Spleen (tissue), 11 donors: Measurements from ENCODE around the gene LYL1. TPM values are rescaled to one million over a fixed set of nuclear protein-coding genes. Genes with fewer than 3 reads are reported as not detected.

Source experiments
- DNase-seq: peaks from one replicate; pipeline ENCODE4 v3.0.0-alpha.2; 2020
- H3K27ac ChIP-seq, 8 donors: fragments of 200-600 bp; sonication (generic) in 7 of 8; 1 replicate in 4 of 8; 2 replicates in 4 of 8; pipeline versions ENCODE4 v1.5.0 to v1.8.0; 2016 to 2021; ENCODE audit warnings: inconsistent platforms in 4 of 8, mild to moderate bottlenecking in 4 of 8, moderate library complexity in 1 of 8
- H3K27me3 ChIP-seq, 7 donors: fragments of 200-600 bp; sonication (generic) in 6 of 7; replicated peaks in 1 of 7; 1 replicate in 4 of 7; 2 replicates in 3 of 7; pipeline versions ENCODE4 v1.5.0 to v1.8.0; 2016 to 2021; ENCODE audit warnings: inconsistent platforms in 3 of 7, mild to moderate bottlenecking in 1 of 7
- H3K36me3 ChIP-seq, 6 donors: fragments of 200-600 bp; sonication (generic) in 5 of 6; 1 replicate in 4 of 6; 2 replicates in 2 of 6; pipeline versions ENCODE4 v1.5.0 to v1.8.0; 2016 to 2021; ENCODE audit warnings: inconsistent platforms in 2 of 6
- H3K4me1 ChIP-seq, 6 donors: fragments of 200-600 bp; sonication (generic) in 5 of 6; 1 replicate in 3 of 6; 2 replicates in 3 of 6; pipeline versions ENCODE4 v1.5.0 to v1.8.0; 2016 to 2021; ENCODE audit warnings: inconsistent platforms in 3 of 6
- H3K4me3 ChIP-seq, 8 donors: fragments of 200-600 bp; sonication (generic) in 7 of 8; 1 replicate in 4 of 8; 2 replicates in 4 of 8; pipeline versions ENCODE4 v1.5.0 to v1.8.0; 2016 to 2021; ENCODE audit warnings: inconsistent platforms in 4 of 8, mild to moderate bottlenecking in 4 of 8, moderate library complexity in 2 of 8
- H3K9me3 ChIP-seq, 8 donors: fragments of 200-600 bp; sonication (generic) in 7 of 8; 1 replicate in 4 of 8; 2 replicates in 4 of 8; pipeline versions ENCODE4 v1.5.0 to v1.8.0; 2016 to 2021; ENCODE audit warnings: inconsistent platforms in 4 of 8
- CTCF ChIP-seq, 11 experiments: fragments of 200-600 bp in 7 of 11; fragments of 450-650 bp in 4 of 11; sonication (generic) in 4 of 11; IDR thresholded peaks in 8 of 11; conservative IDR thresholded peaks in 3 of 11; 1 replicate in 7 of 11; 2 replicates in 4 of 11; pipeline versions ENCODE4 v1.4.0 to v1.8.0; 2016 to 2021; ENCODE audit warnings: antibody characterized with exemption in 11 of 11, inconsistent platforms in 4 of 11, mild to moderate bottlenecking in 1 of 11
- POLR2A ChIP-seq, 3 donors: fragments of 450-650 bp; IDR thresholded peaks; one replicate each; pipeline ENCODE4 v1.5.1; 2017; ENCODE audit warnings: antibody characterized with exemption in 3 of 3, mild to moderate bottlenecking in 1 of 3
- POLR2AphosphoS5 ChIP-seq, 3 donors: sonication (generic); formaldehyde crosslinking; IDR thresholded peaks; one replicate each; pipeline ENCODE4 v1.5.1; 2017; ENCODE audit warnings: antibody characterized with exemption in 3 of 3
- WGBS, 5 donors: extraction: QIAGEN DNeasy Blood & Tissue Kit in 3 of 5; methylation state at CpG; one replicate each; pipeline versions ENCODE4 v1.1.5 to v1.1.7; 2013 to 2018; 5-methylcytosine and 5-hydroxymethylcytosine counted together
- intact Hi-C: fragments of 100-400 bp; cut with DNase I; formaldehyde crosslinking; loops from one replicate; pipeline ENCODE4 v1.15.0; 2023; ENCODE audit warnings: low total_unique reads
- polyA plus RNA-seq, 3 donors: library from polyadenylated mRNA; stranded (reverse); fragments of 200-250 nt; gene quantifications; one replicate each; pipeline ENCODE4 v1.2.1, GENCODE V29; 2013
- total RNA-seq, 7 donors: library from RNA; depleted of rRNA in 3 of 7; stranded (reverse); fragments of >200 nt in 3 of 7; fragmentation: NEBNext Ultra II Directional in 4 of 7; extraction: Animal tissue kit (Norgen Biotek cat#: 25700) in 4 of 7; gene quantifications; one replicate each; pipeline versions ENCODE4 v1.1.0 to v1.2.1, GENCODE V29; 2016 to 2021
- donor health status: healthy with polysubstance abuse.
- donor health status: DM: no; HTN: no; CAD: no; lungs with moderate emphysema.
- donor health status: DM: no; HTN: no; CAD: no.
- donor health status: Bipolar disorder and iron deficiency.
- donor health status: healthy.
- donor health status: DM: no; HTN: no; CAD: no.
- donor health status: DM: yes; HTN: yes; CAD: no.

LYL1 gene
- total and polyA plus RNA-seq, 10 donors = 35.5 to 86.9 (median 59.4) TPM

GRCh38 chr19:13070425-13071140 lies 32.1 kb downstream of the LYL1 start:
- Histone ChIP-seq H3K4me3 (no peak overlapping the region), H3K4me1 (peaks cover 0 to 6% (median 0%) of the 10 kb centered on the region in 6 donors), H3K27ac (no peak overlapping the region), H3K27me3 (no peaks in the 10 kb centered on the region), H3K36me3 (peaks cover 0 to 15% (median 0%) of the 10 kb centered on the region in 6 donors), H3K9me3 (no peaks in the 10 kb centered on the region)
- 86 to 92% (median 90%) methylated on average over 30 to 32 of the region's 32 CpGs for WGBS, 5 donors
- intact Hi-C loops = no loop called here
- no peak for DNase-seq
- TF ChIP-seq POLR2A (IDR thresholded peaks at IDR 0.05) (no peak), POLR2AphosphoS5 (IDR thresholded peaks at IDR 0.05) (no peak), CTCF (IDR thresholded peaks at IDR 0.05 in 8 of 11, conservative IDR thresholded peaks at IDR 0.05 in 3 of 11) (no peak)

- Histone ChIP-seq H3K9me3 (no peaks in the 10 kb centered on the region), H3K4me3 (no peak overlapping the region), H3K27me3 (no peaks in the 10 kb centered on the region), H3K27ac (no peak overlapping the region), H3K36me3 (peaks cover 0 to 10% (median 0%) of the 10 kb centered on the region in 6 donors), H3K4me1 (peaks cover 0 to 6% (median 0%) of the 10 kb centered on the region in 6 donors)
- intact Hi-C loops = no loop called here
- WGBS, 5 donors = 59 to 77% (median 66%) methylated on average over 13 to 20 of the region's 20 CpGs
- TF ChIP-seq POLR2A (IDR thresholded peaks at IDR 0.05) = no peak
- TF ChIP-seq POLR2AphosphoS5 (IDR thresholded peaks at IDR 0.05) = no peak
- no peak for TF ChIP-seq CTCF (IDR thresholded peaks at IDR 0.05 in 8 of 11, conservative IDR thresholded peaks at IDR 0.05 in 3 of 11)
- no peak for DNase-seq
Measured at GRCh38 chr19:13069415-13070359, 33.0 kb downstream of the LYL1 start.

- intact Hi-C loops = no loop called here
- WGBS, 5 donors = 58 to 78% (median 67%) methylated on average over 6 of the region's 6 CpGs
- Histone ChIP-seq H3K27me3 (no peaks in the 10 kb centered on the region), H3K4me1 (peaks cover 0 to 6% (median 0%) of the 10 kb centered on the region in 6 donors), H3K27ac (no peak overlapping the region), H3K36me3 (no peaks in the 10 kb centered on the region), H3K9me3 (no peaks in the 10 kb centered on the region), H3K4me3 (no peak overlapping the region)
- no peak for DNase-seq
- TF ChIP-seq CTCF (IDR thresholded peaks at IDR 0.05 in 8 of 11, conservative IDR thresholded peaks at IDR 0.05 in 3 of 11) (no peak), POLR2A (IDR thresholded peaks at IDR 0.05) (no peak), POLR2AphosphoS5 (IDR thresholded peaks at IDR 0.05) (no peak)
Measured at GRCh38 chr19:13068085-13068846, 34.4 kb downstream of the LYL1 start.
